Left ventricle myocardium inferior (tissue), 1 donor: ENCODE measurements around the gene PSPH. TPM values are rescaled to one million over a fixed set of nuclear protein-coding genes. Genes with fewer than 3 reads are reported as not detected.
"Not testable (repeated sequence)": the region's sequence is repeated elsewhere in the genome, so short reads cannot be mapped to it uniquely, and the experiment has no call there.

Experiments used
- DNase-seq: peaks from one replicate; pipeline ENCODE4 v3.0.0-alpha.2; 2020
- H3K27ac ChIP-seq: fragments of 200-600 bp; replicated peaks from 2 replicates; pipeline ENCODE4 v1.8.0; 2021
- H3K27me3 ChIP-seq: fragments of 200-600 bp; 2 replicates; pipeline ENCODE4 v1.8.0; 2021; ENCODE audit warnings: low read depth
- H3K36me3 ChIP-seq: fragments of 200-600 bp; 2 replicates; pipeline ENCODE4 v1.8.0; 2021
- H3K4me1 ChIP-seq: fragments of 200-600 bp; 2 replicates; pipeline ENCODE4 v1.8.0; 2021
- H3K4me3 ChIP-seq: fragments of 200-600 bp; 2 replicates; pipeline ENCODE4 v1.8.0; 2021; ENCODE audit warnings: mild to moderate bottlenecking, moderate library complexity
- H3K9me3 ChIP-seq: fragments of 200-600 bp; replicated peaks from 2 replicates; pipeline ENCODE4 v1.8.0; 2021
- intact Hi-C: fragments of 100-400 bp; cut with micrococcal nuclease; formaldehyde crosslinking; loops from one replicate; pipeline ENCODE4 v1.11.0; 2022
- long read RNA-seq: library from polyadenylated mRNA; unstranded; transcript quantifications from one replicate; pipeline ENCODE4 v2.0.0, GENCODE V29; 2021
- total RNA-seq: library from RNA; stranded (reverse); fragmentation: NEBNext Ultra II Directional; extraction: Animal tissue kit (Norgen Biotek cat#: 25700); gene quantifications from one replicate; pipeline ENCODE4 v1.2.1, GENCODE V29; 2021
- TF ChIP-seq, protein P1 (sequence below): fragments of 200-600 bp; IDR thresholded peaks from 2 replicates; pipeline ENCODE4 v1.8.0; 2021; ENCODE audit warnings: antibody characterized with exemption, mild to moderate bottlenecking, borderline replicate concordance
- donor health status: DM: no; HTN: yes; CAD: no; lungs with severe emphysema.

The PSPH gene
- 12.9 TPM for total RNA-seq
- long read RNA-seq, transcript PSPH-202 (8 exons, 2,178 nt), result major isoform, 6 of 31 reads
- long read RNA-seq, partial matches to known transcripts, result 0 of 31 reads
- long read RNA-seq, other reads (novel, unspliced or antisense), result 23 of 31 reads

DNA sequence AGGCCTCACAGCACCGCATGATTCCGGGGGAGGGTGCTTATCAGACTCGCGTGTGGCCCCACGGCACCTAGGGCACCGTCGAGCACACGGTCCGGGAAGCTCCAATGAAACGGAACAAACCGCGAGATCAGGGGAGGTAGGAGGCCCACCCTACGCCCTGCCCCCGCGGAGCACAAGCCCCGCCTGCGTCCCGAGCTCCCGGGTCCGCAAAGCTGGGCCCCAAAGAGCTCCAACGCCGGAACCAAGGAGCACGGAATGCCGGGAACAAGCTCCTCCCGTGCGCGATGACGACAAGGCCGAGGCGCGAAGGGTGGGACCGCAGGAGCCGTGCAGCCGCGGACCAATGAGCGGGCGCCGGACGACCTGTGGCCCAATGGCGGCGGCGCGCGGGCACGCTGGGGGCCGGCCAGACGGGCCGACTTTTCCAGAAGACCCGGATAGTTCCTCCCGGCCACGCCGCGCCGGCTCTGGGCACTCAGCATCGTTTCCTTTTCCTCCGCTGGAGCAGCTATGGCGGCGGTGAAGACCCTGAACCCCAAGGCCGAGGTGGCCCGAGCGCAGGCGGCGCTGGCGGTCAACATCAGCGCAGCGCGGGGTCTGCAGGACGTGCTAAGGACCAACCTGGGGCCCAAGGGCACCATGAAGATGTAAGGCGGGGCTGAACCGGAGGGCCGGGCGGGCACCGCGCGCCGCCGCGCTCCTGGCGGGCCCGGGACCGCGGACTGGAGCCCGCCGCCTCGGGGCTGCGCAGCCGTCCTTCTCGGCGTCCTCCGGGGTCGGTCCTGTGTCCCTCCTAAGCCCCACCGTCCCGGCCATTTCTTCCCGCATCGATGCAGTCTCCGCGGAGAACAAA lies at the start of gene PSPH, which contains the start of gene CCT6A:
TSS of gene PSPH (minus strand) at position 106 of the 853 bp plus-strand sequence. CDS start 30,232 bp downstream, outside the sequence.
TSS of gene CCT6A (plus strand) at position 427 of the 853 bp plus-strand sequence. CDS start at position 511, 84 bp downstream.
- peaks cover 61% of the 10 kb centered on the region for H3K4me1 ChIP-seq
- peaks cover 39% of the 10 kb centered on the region for H3K36me3 ChIP-seq
- no peaks in the 10 kb centered on the region for H3K27me3 ChIP-seq
- intact Hi-C loops, result no loop called here
- H3K4me3 ChIP-seq, result peak within 1 kb of the TSS; percentile 90
- peak within 1 kb of the TSS; percentile 93 for H3K27ac ChIP-seq
- H3K9me3 ChIP-seq, result no peaks in the 10 kb centered on the region
- TF ChIP-seq, protein P1, sequence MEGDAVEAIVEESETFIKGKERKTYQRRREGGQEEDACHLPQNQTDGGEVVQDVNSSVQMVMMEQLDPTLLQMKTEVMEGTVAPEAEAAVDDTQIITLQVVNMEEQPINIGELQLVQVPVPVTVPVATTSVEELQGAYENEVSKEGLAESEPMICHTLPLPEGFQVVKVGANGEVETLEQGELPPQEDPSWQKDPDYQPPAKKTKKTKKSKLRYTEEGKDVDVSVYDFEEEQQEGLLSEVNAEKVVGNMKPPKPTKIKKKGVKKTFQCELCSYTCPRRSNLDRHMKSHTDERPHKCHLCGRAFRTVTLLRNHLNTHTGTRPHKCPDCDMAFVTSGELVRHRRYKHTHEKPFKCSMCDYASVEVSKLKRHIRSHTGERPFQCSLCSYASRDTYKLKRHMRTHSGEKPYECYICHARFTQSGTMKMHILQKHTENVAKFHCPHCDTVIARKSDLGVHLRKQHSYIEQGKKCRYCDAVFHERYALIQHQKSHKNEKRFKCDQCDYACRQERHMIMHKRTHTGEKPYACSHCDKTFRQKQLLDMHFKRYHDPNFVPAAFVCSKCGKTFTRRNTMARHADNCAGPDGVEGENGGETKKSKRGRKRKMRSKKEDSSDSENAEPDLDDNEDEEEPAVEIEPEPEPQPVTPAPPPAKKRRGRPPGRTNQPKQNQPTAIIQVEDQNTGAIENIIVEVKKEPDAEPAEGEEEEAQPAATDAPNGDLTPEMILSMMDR, result peak; percentile 7
- DNase-seq, result peak; percentile 99

DNA sequence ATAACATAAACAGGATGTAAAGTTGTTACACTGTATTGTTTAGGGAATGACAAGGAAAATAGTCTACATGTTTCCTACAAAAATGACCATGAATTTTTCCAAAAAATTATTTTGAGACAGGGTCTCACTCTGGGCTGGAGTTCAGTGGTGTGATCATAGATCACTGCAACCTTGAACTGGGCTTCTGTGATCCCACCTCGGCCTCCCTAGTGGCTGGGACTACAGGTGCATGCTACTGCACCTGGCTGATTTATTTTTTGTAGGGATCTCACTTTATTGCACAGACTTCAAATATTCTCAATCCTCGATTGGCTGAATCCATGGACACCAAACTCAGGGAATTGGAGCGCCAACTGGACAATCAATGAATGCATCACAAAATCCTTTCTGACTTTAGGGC lies 48.4 kb upstream of the PSPH start:
- Histone ChIP-seq H3K27me3 (no peaks in the 10 kb centered on the region), H3K36me3 (peaks cover 56% of the 10 kb centered on the region), H3K9me3 (no peaks in the 10 kb centered on the region), H3K27ac (no peak overlapping the region), H3K4me1 (peaks cover 39% of the 10 kb centered on the region), H3K4me3 (no peak overlapping the region)
- TF ChIP-seq, protein P1, result no peak
- no peak for DNase-seq
- intact Hi-C loops, result no loop called here

DNA sequence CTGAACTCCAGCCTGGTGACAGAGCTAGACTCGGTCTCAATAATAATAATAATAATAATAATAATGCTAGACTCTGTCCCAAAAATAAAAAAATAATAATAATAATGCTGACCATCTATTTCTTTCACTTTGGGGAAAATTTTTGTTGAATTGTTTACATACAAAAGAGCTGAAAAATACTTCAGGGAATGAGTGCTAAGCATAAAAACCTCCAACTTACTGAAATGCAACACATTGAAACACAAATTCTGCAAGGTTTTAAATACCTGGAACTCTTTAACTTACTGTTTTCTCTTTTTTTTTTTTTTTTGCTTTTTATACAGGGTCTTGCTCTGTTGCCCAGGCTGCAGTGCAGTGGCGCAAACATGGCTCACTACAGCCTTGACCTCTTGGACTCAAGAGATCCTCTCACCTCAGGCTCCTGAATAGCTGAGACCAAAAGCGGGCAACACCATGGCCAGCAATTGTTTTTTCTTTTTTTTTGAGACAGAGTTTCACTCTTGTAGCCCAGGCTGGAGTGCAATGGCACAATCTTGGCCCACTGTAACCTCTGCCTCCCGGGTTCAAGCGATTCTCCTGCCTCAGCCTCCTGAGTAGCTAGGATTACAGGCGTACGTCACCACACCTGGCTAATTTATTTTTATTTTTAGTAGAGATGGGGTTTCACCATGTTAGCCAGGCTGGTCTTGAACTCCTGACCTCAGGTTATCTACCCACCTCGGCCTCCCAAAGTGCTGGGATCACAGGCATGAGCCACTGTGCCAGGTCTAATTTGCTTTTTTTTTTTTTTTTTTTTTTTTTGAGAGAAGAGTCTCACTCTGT lies 47.2 kb upstream of the PSPH start:
- H3K27ac ChIP-seq, intact Hi-C loops: not testable (repeated sequence)
- H3K36me3 ChIP-seq, result peaks cover 44% of the 10 kb centered on the region

DNA sequence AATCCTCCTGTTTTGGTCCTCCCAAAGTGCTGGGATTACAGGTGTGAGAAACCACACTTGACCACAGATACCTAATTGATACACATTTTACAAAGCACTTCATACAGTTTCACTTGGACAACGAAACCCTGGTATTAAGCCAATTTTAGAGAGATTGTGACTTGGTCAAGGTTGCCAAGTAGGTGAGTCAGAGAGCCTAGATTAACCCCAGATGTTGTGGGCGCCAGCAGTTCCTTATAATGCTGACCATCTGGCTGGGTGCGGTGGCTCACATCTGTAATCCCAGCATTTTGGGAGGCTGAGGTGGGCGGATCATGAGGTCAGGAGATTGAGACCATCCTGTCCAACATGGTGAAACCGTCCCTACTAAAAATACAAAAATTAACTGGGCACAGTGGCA lies 46.5 kb upstream of the PSPH start:
- TF ChIP-seq, protein P1, result no peak
- DNase-seq, result no peak
- Histone ChIP-seq H3K27ac (no peak overlapping the region), H3K9me3 (no peaks in the 10 kb centered on the region), H3K4me1 (peaks cover 28% of the 10 kb centered on the region), H3K36me3 (peaks cover 37% of the 10 kb centered on the region), H3K27me3 (no peaks in the 10 kb centered on the region), H3K4me3 (no peak overlapping the region)
- intact Hi-C loops, result no loop called here

More for the DNA sequence above, 47.2 kb upstream of the PSPH start:
- not testable (repeated sequence) for H3K9me3 ChIP-seq, H3K4me3 ChIP-seq, H3K27me3 ChIP-seq, DNase-seq
- H3K4me1 ChIP-seq, result peaks cover 28% of the 10 kb centered on the region

DNA sequence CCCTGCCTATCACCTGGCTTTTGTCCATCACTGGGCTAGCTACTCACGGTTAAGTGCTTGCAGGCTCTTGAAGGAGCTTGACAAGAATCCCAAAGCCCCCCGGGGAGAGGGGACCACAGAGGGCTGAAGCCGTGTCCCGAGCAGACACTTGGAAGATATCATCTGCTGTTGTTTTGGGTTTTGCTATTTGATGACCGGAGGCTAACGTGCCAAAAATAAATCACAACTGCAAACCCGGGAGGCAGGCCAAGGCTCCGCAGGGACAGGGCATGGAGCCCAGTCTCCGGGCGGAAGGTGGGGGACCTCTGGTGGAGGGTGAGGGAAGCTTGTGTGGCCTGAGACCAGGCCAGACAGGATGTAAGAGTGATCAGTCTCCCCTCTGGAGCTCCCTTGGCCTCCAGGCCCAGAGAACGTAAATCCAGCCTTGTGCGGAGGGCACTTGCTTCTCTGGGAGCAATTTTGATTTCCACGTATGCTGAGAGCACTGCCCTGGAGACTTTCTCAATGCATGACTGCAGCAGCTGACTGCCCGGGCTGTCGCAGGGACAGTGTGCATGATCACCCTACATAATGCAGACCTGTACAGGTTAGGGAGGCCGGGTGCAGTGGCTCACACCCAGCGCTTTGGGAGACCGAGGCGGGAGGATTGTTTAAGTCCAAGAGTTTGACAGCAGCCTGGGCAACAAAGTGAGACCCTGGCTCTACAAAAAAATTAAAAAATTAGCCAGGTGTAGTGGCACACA lies 41.7 kb upstream of the PSPH start, which contains the start of gene PHKG1:
TSS of gene PHKG1 (minus strand) at position 164 of the 743 bp plus-strand sequence. CDS start 4,011 bp downstream, outside the sequence.
- Histone ChIP-seq H3K36me3 (peaks cover 11% of the 10 kb centered on the region), H3K4me1 (peaks cover 35% of the 10 kb centered on the region), H3K9me3 (no peaks in the 10 kb centered on the region), H3K27me3 (no peaks in the 10 kb centered on the region), H3K27ac (peak within 1 kb of the TSS; percentile 90), H3K4me3 (peak within 1 kb of the TSS; percentile 62)
- DNase-seq, result peak; percentile 87
- intact Hi-C loops, result no loop called here
- TF ChIP-seq, protein P1, result peak; percentile 83

DNA sequence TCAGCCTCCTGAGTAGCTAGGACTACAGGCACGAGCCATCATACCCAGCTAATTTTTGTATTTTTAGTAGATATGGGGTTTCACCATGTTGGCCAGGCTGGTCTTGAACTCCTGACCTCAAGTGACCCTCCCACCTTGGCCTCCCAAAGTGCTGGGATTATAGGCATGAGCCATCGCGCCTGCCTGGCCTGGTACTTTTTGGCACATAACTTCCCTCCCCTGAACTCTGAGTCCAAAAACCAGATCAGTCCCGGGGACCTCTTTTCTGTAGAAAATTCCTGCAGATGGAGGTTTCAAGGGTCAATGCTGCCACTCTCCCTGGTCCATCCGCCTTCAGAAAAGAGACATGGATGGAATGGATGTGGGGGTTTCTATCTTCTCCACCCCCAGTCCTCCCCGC lies 41.1 kb upstream of the PSPH start:
- Histone ChIP-seq H3K4me3 (peak overlapping the region; percentile 62), H3K36me3 (peaks cover 17% of the 10 kb centered on the region), H3K4me1 (peaks cover 29% of the 10 kb centered on the region), H3K27ac (peak overlapping the region; percentile 90)
- intact Hi-C loops, DNase-seq, H3K9me3 ChIP-seq, H3K27me3 ChIP-seq: not testable (repeated sequence)
